HUES64 (cell line): ENCODE measurements around the gene TMEM174.

Experiments
- H3K27ac ChIP-seq: 2 replicates; pipeline ENCODE4 v1.7.0; 2013; ENCODE audit warnings: low read depth, low read length, inconsistent platforms
- H3K27me3 ChIP-seq: 2 replicates; pipeline ENCODE4 v1.6.1; 2013; ENCODE audit warnings: mild to moderate bottlenecking, low read length; ENCODE audit not compliant: insufficient read depth
- H3K36me3 ChIP-seq: 2 replicates; pipeline ENCODE4 v1.6.1; 2013; ENCODE audit warnings: mild to moderate bottlenecking, low read length; ENCODE audit not compliant: insufficient read depth
- H3K4me1 ChIP-seq: 2 replicates; pipeline ENCODE4 v1.6.1; 2013; ENCODE audit warnings: mild to moderate bottlenecking, low read length, moderate library complexity; ENCODE audit not compliant: insufficient read depth
- H3K4me3 ChIP-seq: 2 replicates; pipeline ENCODE4 v1.5.1; 2013; ENCODE audit warnings: mild to moderate bottlenecking, low read length, moderate library complexity
- H3K9ac ChIP-seq: 2 replicates; pipeline ENCODE4 v1.6.1; 2013; ENCODE audit warnings: mild to moderate bottlenecking, low read depth, low read length
- H3K9me3 ChIP-seq: 2 replicates; pipeline ENCODE4 v1.6.1; 2013; ENCODE audit warnings: low read depth, low read length; ENCODE audit not compliant: insufficient read depth
- WGBS: fragments of 150-250, 120-280 bp; methylation state at CpG from one replicate; pipeline ENCODE4 v1.1.7; 2013; ENCODE audit warnings: missing lambda C conversion rate; 5-methylcytosine and 5-hydroxymethylcytosine counted together

TMEM174 gene

GRCh38 chr5:73154208-73155006 is 18.6 kb upstream of the TMEM174 start:
- no peak overlapping the region for H3K4me3 ChIP-seq
- no peaks in the 10 kb centered on the region for H3K27me3 ChIP-seq
- 75% methylated on average over 5 of the region's 5 CpGs for WGBS
- 0 out of 2 replicates have a peak, but pooled peaks cover 5% of the 10 kb centered on the region for H3K4me1 ChIP-seq
- H3K9ac ChIP-seq, result no peak overlapping the region
- no peaks in the 10 kb centered on the region for H3K36me3 ChIP-seq
- no peak overlapping the region for H3K27ac ChIP-seq
- no peaks in the 10 kb centered on the region for H3K9me3 ChIP-seq

GRCh38 chr5:73155271-73156222 is 17.4 kb upstream of the TMEM174 start:
- Histone ChIP-seq H3K4me1 (0 out of 2 replicates have a peak, but pooled peaks cover 5% of the 10 kb centered on the region), H3K27ac (no peak overlapping the region)
- 81% methylated on average over 18 of the region's 18 CpGs for WGBS

DNA sequence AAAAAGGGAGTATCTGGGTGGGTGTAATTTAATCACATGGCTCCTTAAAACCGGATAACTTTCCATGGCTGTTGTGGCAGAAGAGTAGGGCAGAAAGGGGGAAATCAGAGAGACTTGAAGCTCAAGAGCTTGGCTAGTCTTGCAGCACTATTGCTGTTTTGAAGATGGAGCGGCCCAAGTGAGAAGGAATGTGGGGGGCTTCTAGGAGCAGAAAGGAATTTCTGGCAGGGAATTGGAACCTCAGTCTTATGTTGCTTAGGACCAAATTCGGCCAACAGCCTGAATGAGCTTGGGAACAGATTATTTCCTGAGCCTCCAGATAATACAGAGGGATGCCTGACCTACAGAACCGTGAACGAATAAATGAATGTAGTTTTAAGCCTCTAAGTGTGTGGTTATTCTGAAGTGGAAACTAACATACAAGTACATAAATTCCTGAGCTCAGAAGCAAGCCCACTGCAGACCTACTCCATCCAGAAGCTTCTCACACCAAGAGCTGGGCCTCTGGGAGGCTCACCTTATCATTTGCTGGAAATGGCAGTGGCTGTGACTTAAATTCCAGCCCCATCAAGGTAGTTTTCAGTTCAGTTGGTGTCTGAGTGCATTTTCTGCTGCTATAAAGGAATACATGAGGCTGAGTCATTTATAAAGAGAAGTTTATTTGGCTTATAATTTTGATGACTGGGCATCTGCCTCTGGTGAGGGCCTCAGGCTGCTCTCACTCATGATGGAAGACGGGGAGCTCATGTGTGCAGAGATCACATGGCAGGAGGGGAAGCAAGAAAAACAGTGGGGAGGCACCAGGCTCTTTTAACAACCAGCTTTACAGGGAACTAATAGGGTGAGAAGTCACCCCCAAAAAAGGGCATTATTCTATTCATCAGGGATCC is 15.3 kb upstream of the TMEM174 start:
- Histone ChIP-seq H3K27ac (no peak overlapping the region), H3K36me3 (no peaks in the 10 kb centered on the region), H3K4me1 (0 out of 2 replicates have a peak, but pooled peaks cover 5% of the 10 kb centered on the region), H3K9me3 (no peaks in the 10 kb centered on the region), H3K27me3 (no peaks in the 10 kb centered on the region), H3K9ac (no peak overlapping the region), H3K4me3 (no peak overlapping the region)
- WGBS, result 73% methylated on average over 6 of the region's 6 CpGs

More at GRCh38 chr5:73155271-73156222, 17.4 kb upstream of the TMEM174 start:
- H3K9me3 ChIP-seq, result no peaks in the 10 kb centered on the region
- no peaks in the 10 kb centered on the region for H3K36me3 ChIP-seq
- H3K27me3 ChIP-seq, result no peaks in the 10 kb centered on the region
- no peak overlapping the region for H3K9ac ChIP-seq
- H3K4me3 ChIP-seq, result no peak overlapping the region

DNA sequence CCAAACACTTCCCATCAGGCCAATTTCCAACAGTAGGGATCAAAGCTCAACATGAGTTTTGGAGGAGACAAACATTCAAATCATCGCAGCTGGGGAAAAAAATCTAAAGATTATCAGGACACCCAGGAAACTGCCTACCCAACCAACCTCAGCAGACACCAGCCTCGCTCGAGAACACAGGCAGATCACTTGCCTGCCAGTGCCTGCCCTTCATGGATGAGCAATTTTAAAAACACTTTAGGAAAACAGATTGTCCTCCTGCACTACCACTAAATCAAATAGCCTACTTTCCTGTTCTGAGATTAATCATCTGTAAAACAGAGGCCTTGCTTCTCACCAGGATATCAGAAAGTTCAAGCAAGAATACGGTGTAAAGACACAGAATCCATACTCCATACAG is 14.7 kb upstream of the TMEM174 start:
- Histone ChIP-seq H3K9ac (no peak overlapping the region), H3K27me3 (no peaks in the 10 kb centered on the region), H3K4me3 (no peak overlapping the region), H3K9me3 (no peaks in the 10 kb centered on the region), H3K36me3 (no peaks in the 10 kb centered on the region), H3K4me1 (0 out of 2 replicates have a peak, but pooled peaks cover 5% of the 10 kb centered on the region), H3K27ac (no peak overlapping the region)
- 96% methylated on average over 4 of the region's 4 CpGs for WGBS

- 93% methylated on average over 4 of the region's 4 CpGs for WGBS
- Histone ChIP-seq H3K27me3 (no peaks in the 10 kb centered on the region), H3K27ac (no peak overlapping the region), H3K9me3 (no peaks in the 10 kb centered on the region), H3K4me3 (no peak overlapping the region), H3K4me1 (0 out of 2 replicates have a peak, but pooled peaks cover 5% of the 10 kb centered on the region), H3K9ac (no peak overlapping the region), H3K36me3 (no peaks in the 10 kb centered on the region)
Observed at GRCh38 chr5:73160239-73160671, 12.7 kb upstream of the TMEM174 start.

GRCh38 chr5:73170522-73170921 is 2.5 kb upstream of the TMEM174 start:
- Histone ChIP-seq H3K4me3 (no peak overlapping the region), H3K27me3 (no peaks in the 10 kb centered on the region), H3K36me3 (no peaks in the 10 kb centered on the region), H3K9me3 (no peaks in the 10 kb centered on the region), H3K4me1 (0 out of 2 replicates have a peak, but pooled peaks cover 6% of the 10 kb centered on the region), H3K27ac (no peak overlapping the region), H3K9ac (no peak overlapping the region)

DNA sequence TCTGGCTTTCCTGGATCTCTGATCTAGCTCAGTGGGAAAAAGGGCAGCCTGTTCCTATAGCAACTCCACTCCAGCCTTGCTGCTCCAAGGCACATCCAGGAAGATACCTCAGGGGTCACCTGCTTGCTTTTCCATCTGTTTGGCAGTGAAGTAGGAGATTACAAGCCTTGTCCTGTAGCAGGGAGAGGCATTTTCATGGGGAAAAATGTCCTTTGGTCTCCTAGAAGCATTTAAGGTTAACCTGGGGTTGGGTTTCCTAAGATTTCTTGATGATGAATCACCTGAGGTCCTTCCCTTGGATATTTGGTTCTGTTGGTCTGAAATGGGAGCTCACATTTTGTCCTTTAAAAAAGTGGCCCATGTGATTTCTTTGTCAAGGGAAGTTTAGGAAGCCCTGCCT is 1.5 kb upstream of the TMEM174 start:
- Histone ChIP-seq H3K36me3 (no peaks in the 10 kb centered on the region), H3K27ac (no peak overlapping the region), H3K27me3 (no peaks in the 10 kb centered on the region), H3K9ac (no peak overlapping the region), H3K9me3 (no peaks in the 10 kb centered on the region), H3K4me1 (0 out of 2 replicates have a peak, but pooled peaks cover 6% of the 10 kb centered on the region), H3K4me3 (no peak overlapping the region)

- Histone ChIP-seq H3K4me3 (no peak overlapping the region), H3K4me1 (0 out of 2 replicates have a peak, but pooled peaks cover 6% of the 10 kb centered on the region), H3K9me3 (no peaks in the 10 kb centered on the region), H3K27ac (no peak overlapping the region), H3K9ac (no peak overlapping the region), H3K27me3 (no peaks in the 10 kb centered on the region), H3K36me3 (no peaks in the 10 kb centered on the region)
- WGBS, result 67% methylated on average over 8 of the region's 8 CpGs
Observed at GRCh38 chr5:73174100-73174815, 1.3 kb downstream of the TMEM174 start.

DNA sequence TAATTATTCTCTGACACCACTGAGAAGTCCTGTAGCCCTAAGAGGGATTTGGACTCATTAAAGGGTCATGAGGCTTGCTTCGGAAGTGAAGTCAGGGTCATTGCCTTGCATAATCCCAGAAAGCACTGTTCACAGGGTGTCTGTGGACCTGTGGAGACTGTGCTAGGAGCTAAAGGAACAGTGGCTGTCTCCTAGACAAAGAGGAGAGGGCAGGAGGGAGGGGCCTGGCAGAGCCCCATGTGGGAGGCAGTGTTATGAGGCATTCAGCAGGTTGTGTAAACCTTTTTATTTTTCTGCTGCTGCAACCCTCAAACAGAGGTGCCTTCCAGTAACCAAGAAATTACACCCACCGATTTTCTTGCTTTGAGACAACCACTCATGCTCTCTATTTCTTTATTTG is 3.3 kb downstream of the TMEM174 start:
- Histone ChIP-seq H3K9me3 (no peaks in the 10 kb centered on the region), H3K27ac (no peak overlapping the region), H3K9ac (no peak overlapping the region), H3K4me3 (no peak overlapping the region), H3K27me3 (no peaks in the 10 kb centered on the region), H3K4me1 (0 out of 2 replicates have a peak, but pooled peaks cover under 1% of the 10 kb centered on the region), H3K36me3 (no peaks in the 10 kb centered on the region)
- 89% methylated on average over 2 of the region's 2 CpGs for WGBS

DNA sequence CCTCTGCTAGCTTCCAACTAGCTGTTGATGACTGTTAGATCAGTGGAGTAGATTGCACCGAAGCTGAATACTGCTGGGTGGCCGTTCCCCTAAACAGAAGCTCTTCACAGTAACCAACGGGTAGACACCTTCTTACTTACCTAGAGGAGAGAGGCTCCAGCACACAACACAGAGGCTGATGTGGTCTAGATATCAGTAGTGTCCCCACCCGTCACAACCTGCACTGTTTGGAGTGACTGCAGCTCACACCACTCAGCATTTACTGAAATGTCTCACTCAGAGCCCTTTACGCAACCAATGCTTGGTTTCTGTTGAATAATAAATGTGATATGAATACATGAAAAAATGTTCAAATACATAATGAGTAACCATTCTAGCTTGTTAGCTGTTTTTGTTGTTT is 5.3 kb downstream of the TMEM174 start:
- WGBS, result 90% methylated on average over 5 of the region's 5 CpGs
- H3K9ac ChIP-seq, result no peak overlapping the region

More for the DNA sequence above, 5.3 kb downstream of the TMEM174 start:
- no peaks in the 10 kb centered on the region for H3K9me3 ChIP-seq
- no peaks in the 10 kb centered on the region for H3K27me3 ChIP-seq
- no peak overlapping the region for H3K27ac ChIP-seq
- H3K36me3 ChIP-seq, result no peaks in the 10 kb centered on the region
- H3K4me3 ChIP-seq, result no peak overlapping the region
- H3K4me1 ChIP-seq, result no peaks in the 10 kb centered on the region
